ENCODE measurements around the gene ZNF691.
"Not testable (repeated sequence)": the region's sequence is repeated elsewhere in the genome, so short reads cannot be mapped to it uniquely, and the experiment has no call there.

ZNF691 gene

GRCh38 chr1:42886046-42886739, 39.8 kb downstream of the ZNF691 start:
- H3K4me1 ChIP-seq (ENCODE audit: control insufficient read depth, insufficient read depth, low read length, unreplicated experiment): no peaks in the 10 kb centered on the region
- peaks cover 33% of the 10 kb centered on the region for H3K27me3 ChIP-seq (ENCODE audit: insufficient read depth, low read length)
- H3K4me3 ChIP-seq (ENCODE audit: low read depth, low read length): no peak overlapping the region
- no peak overlapping the region for H2AFZ ChIP-seq (ENCODE audit: low read length, unreplicated experiment)
- no peaks in the 10 kb centered on the region for H3K36me3 ChIP-seq (ENCODE audit: insufficient read depth, low read length)
- no peaks in the 10 kb centered on the region for H3K79me2 ChIP-seq (ENCODE audit: control insufficient read depth, insufficient read depth, low read length, unreplicated experiment)
- no peak overlapping the region for H3K27ac ChIP-seq (ENCODE audit: low read depth, low read length)

GRCh38 chr1:42886800-42887199, 40.4 kb downstream of the ZNF691 start:
- Histone ChIP-seq H3K27ac (ENCODE audit: low read depth, low read length) (no peak overlapping the region), H3K36me3 (ENCODE audit: insufficient read depth, low read length) (no peaks in the 10 kb centered on the region), H2AFZ (ENCODE audit: low read length, unreplicated experiment) (no peak overlapping the region), H3K27me3 (ENCODE audit: insufficient read depth, low read length) (peaks cover 36% of the 10 kb centered on the region), H3K79me2 (ENCODE audit: control insufficient read depth, insufficient read depth, low read length, unreplicated experiment) (no peaks in the 10 kb centered on the region), H3K4me1 (ENCODE audit: control insufficient read depth, insufficient read depth, low read length, unreplicated experiment) (no peaks in the 10 kb centered on the region), H3K4me3 (ENCODE audit: low read depth, low read length) (no peak overlapping the region)

- Histone ChIP-seq H3K4me3 (ENCODE audit: low read depth, low read length) (no peak overlapping the region), H3K27me3 (ENCODE audit: insufficient read depth, low read length) (peaks cover 39% of the 10 kb centered on the region), H3K79me2 (ENCODE audit: control insufficient read depth, insufficient read depth, low read length, unreplicated experiment) (no peaks in the 10 kb centered on the region), H3K4me1 (ENCODE audit: control insufficient read depth, insufficient read depth, low read length, unreplicated experiment) (no peaks in the 10 kb centered on the region), H3K36me3 (ENCODE audit: insufficient read depth, low read length) (no peaks in the 10 kb centered on the region), H3K27ac (ENCODE audit: low read depth, low read length) (no peak overlapping the region), H2AFZ (ENCODE audit: low read length, unreplicated experiment) (no peak overlapping the region)
Observed at GRCh38 chr1:42887366-42887765, 41.0 kb downstream of the ZNF691 start.

DNA sequence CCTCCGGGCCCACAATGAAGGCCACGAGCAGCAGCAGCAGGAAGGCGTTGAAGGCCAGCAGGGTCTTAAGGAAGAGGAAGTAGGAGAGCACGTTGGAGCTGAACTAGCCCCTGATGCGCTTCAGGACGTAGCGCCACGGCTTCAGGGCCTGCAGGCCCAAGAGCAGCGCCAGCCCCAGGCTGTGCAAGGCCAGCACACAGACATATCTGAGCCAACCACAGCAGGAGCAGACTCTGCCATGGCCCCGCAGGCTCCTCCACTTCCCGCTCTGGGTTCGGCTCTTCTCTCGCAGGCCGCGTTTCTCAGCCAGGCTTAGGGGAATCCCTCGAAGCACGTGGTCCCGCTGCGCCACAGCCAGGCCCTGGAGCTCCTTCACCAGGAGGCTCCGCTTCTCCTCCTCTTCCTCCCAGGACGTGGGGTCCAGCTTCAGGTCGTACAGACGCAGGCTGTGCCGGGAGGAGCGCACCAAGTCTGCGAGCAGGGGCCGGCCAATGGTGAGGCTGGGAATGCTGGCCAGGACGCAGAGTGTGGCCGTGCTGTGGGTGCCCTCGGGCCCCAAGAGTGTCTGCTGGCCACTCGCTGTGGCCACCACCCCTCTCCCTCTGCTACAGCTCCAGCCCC, 41.7 kb downstream of the ZNF691 start:
- no peak overlapping the region for H2AFZ ChIP-seq (ENCODE audit: low read length, unreplicated experiment)
- H3K4me1 ChIP-seq (ENCODE audit: control insufficient read depth, insufficient read depth, low read length, unreplicated experiment): no peaks in the 10 kb centered on the region
- H3K4me3 ChIP-seq (ENCODE audit: low read depth, low read length): no peak overlapping the region
- H3K79me2 ChIP-seq (ENCODE audit: control insufficient read depth, insufficient read depth, low read length, unreplicated experiment): no peaks in the 10 kb centered on the region
- H3K36me3 ChIP-seq (ENCODE audit: insufficient read depth, low read length): no peaks in the 10 kb centered on the region
- H3K27me3 ChIP-seq (ENCODE audit: insufficient read depth, low read length): peaks cover 40% of the 10 kb centered on the region
- H3K27ac ChIP-seq (ENCODE audit: low read depth, low read length): no peak overlapping the region

DNA sequence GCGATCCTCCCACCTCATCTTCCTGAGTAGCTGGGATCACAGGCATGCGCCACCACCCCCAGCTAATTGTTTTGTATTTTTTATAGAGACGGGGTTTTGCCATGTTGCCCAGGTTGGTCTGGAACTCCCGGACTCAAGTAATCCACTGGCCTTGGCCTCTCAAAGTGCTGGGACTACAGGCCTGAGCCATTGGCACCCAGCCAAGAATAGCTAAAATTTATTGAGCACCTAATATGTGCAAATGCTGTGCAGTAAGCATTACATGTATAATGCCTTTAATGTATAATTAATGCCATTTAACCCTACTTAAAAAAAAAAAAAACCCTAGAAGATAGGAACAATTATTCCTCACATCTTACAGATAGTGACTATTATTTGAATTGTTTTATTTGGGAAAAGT, 42.9 kb downstream of the ZNF691 start:
- no peaks in the 10 kb centered on the region for H3K79me2 ChIP-seq (ENCODE audit: control insufficient read depth, insufficient read depth, low read length, unreplicated experiment)
- H3K27me3 ChIP-seq (ENCODE audit: insufficient read depth, low read length): peaks cover 40% of the 10 kb centered on the region
- no peaks in the 10 kb centered on the region for H3K36me3 ChIP-seq (ENCODE audit: insufficient read depth, low read length)
- no peaks in the 10 kb centered on the region for H3K4me1 ChIP-seq (ENCODE audit: control insufficient read depth, insufficient read depth, low read length, unreplicated experiment)
- H3K27ac ChIP-seq (ENCODE audit: low read depth, low read length): no peak overlapping the region
- H3K4me3 ChIP-seq (ENCODE audit: low read depth, low read length): no peak overlapping the region
- H2AFZ ChIP-seq (ENCODE audit: low read length, unreplicated experiment): no peak overlapping the region

DNA sequence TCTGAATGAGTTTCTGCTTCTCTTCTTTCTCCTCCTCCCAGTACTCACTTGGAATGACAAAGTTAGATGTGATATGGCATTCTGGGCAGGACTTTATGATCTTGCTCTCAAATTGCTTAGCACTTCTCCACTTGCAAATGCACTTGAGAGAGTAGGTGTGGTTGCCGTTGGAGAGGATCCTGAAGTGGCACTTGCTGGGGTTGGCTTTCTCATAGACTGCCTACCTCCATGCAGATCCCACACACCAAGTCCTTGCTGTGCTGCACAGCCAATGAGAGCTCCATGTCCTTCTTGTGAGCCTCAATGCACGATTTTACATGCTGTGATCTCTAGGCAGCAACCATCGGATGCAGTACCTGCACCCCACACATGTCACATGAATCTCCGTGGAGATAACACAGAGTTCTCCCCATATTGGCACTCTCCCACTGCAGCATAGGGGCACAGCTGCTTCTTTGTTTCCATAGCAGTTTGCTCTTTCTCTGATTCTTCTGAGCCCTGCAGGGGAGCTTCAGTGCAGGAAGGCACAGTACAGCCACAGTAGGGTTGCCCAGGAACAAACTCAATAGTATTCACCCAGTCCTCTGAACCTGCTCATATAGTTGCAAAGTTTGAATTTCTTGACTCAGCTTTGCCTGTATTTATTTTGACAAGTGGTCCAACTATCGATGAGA, 45.2 kb downstream of the ZNF691 start:
- Histone ChIP-seq H3K36me3 (ENCODE audit: insufficient read depth, low read length) (no peaks in the 10 kb centered on the region), H3K79me2 (ENCODE audit: control insufficient read depth, insufficient read depth, low read length, unreplicated experiment) (no peaks in the 10 kb centered on the region), H3K27ac (ENCODE audit: low read depth, low read length) (no peak overlapping the region), H2AFZ (ENCODE audit: low read length, unreplicated experiment) (no peak overlapping the region), H3K27me3 (ENCODE audit: insufficient read depth, low read length) (peaks cover 39% of the 10 kb centered on the region), H3K4me3 (ENCODE audit: low read depth, low read length) (no peak overlapping the region), H3K4me1 (ENCODE audit: control insufficient read depth, insufficient read depth, low read length, unreplicated experiment) (no peaks in the 10 kb centered on the region)

- not testable (repeated sequence) for H3K36me3 ChIP-seq (ENCODE audit: insufficient read depth, low read length); H3K4me1 ChIP-seq (ENCODE audit: control insufficient read depth, insufficient read depth, low read length, unreplicated experiment); H3K27ac ChIP-seq (ENCODE audit: low read depth, low read length); H3K79me2 ChIP-seq (ENCODE audit: control insufficient read depth, insufficient read depth, low read length, unreplicated experiment); H2AFZ ChIP-seq (ENCODE audit: low read length, unreplicated experiment); H3K4me3 ChIP-seq (ENCODE audit: low read depth, low read length)
- peaks cover 64% of the 10 kb centered on the region for H3K27me3 ChIP-seq (ENCODE audit: insufficient read depth, low read length)
Observed at GRCh38 chr1:42899960-42900359, 53.5 kb downstream of the ZNF691 start.

Measured in ACC112 (cell line).